Measurements from ENCODE around the gene RAPGEF1.
"Not testable (repeated sequence)": the region's sequence is repeated elsewhere in the genome, so short reads cannot be mapped to it uniquely, and the experiment has no call there.

The RAPGEF1 gene

DNA sequence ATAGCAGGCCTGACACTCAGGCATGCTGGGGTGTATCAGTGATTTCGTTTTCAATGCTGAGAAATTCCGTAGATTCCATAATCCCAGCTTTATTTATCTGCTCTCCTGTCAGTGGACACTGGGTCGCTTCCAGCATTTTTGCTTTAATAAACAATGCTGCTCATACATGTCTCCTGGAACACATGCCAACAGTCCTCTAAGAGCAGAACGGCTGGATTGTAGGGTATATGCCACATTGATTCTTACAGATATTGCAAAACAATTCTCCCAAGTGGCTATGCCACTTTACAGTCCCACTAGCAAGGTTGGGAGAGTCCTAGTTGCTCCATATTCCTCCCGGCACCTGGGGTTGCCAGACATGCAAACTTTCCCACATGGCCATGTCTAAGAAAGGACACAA, 81.9 kb downstream of the RAPGEF1 start:
- peaks cover 55% of the 10 kb centered on the region for H3K4me1 ChIP-seq (ENCODE audit: control insufficient read depth, insufficient read depth, low read length)
- no peaks in the 10 kb centered on the region for H3K9me3 ChIP-seq (ENCODE audit: control insufficient read depth, insufficient read depth, low read depth, low read length)
- no peak overlapping the region for H3K4me3 ChIP-seq (ENCODE audit: low read depth, low read length)
- 0 out of 2 replicates have a peak, but pooled peaks cover 3% of the 10 kb centered on the region for H3K36me3 ChIP-seq (ENCODE audit: control insufficient read depth, insufficient read depth, low read length)
- H3K27me3 ChIP-seq (ENCODE audit: control insufficient read depth, insufficient read depth, low read length) = no peaks in the 10 kb centered on the region
- H3K9ac ChIP-seq (ENCODE audit: low read length) = no peak overlapping the region
- no peak overlapping the region for H3K27ac ChIP-seq (ENCODE audit: low read depth, low read length)

DNA sequence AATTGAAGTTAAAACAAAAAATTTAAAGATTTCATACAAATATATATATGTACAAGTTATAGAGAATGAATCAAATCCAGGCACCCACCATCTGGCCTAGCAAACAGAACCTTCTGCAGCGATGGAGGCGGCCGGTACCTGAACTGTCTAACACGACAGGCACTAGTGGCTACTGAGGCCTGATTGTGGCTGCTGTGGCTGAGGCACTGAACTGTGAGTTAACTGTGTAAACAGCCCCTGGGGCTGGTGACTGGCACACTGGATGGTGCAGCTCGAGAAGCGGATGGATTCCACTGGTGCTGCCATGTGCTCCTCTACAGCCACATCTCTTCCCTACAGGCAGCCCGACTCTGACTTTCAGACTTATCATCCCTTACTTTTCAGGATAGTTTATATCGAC, 82.4 kb downstream of the RAPGEF1 start:
- Histone ChIP-seq H3K4me3 (ENCODE audit: low read depth, low read length) (no peak overlapping the region), H3K36me3 (ENCODE audit: control insufficient read depth, insufficient read depth, low read length) (0 out of 2 replicates have a peak, but pooled peaks cover 3% of the 10 kb centered on the region), H3K27ac (ENCODE audit: low read depth, low read length) (no peak overlapping the region), H3K4me1 (ENCODE audit: control insufficient read depth, insufficient read depth, low read length) (peaks cover 55% of the 10 kb centered on the region), H3K9ac (ENCODE audit: low read length) (no peak overlapping the region), H3K27me3 (ENCODE audit: control insufficient read depth, insufficient read depth, low read length) (no peaks in the 10 kb centered on the region), H3K9me3 (ENCODE audit: control insufficient read depth, insufficient read depth, low read depth, low read length) (no peaks in the 10 kb centered on the region)

DNA sequence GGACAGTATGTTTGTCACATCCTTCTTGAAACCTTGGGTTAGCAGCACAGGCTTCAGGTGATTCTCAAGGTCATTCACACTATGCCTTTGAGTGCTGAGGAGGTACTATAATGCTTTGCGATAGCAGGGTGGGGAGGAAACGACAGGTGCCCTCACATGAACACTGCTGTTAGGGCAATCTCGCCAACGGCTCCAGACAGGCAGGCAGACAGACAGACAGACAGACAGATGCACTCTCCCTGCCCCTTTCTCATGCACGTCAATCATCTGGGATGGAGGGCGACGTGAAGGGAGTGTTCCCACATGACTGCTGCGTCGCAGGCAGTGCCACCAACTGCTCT, 82.9 kb downstream of the RAPGEF1 start:
- Histone ChIP-seq H3K36me3 (ENCODE audit: control insufficient read depth, insufficient read depth, low read length) (0 out of 2 replicates have a peak, but pooled peaks cover 3% of the 10 kb centered on the region), H3K9ac (ENCODE audit: low read length) (no peak overlapping the region), H3K27ac (ENCODE audit: low read depth, low read length) (no peak overlapping the region), H3K4me1 (ENCODE audit: control insufficient read depth, insufficient read depth, low read length) (peaks cover 52% of the 10 kb centered on the region), H3K4me3 (ENCODE audit: low read depth, low read length) (no peak overlapping the region), H3K27me3 (ENCODE audit: control insufficient read depth, insufficient read depth, low read length) (no peaks in the 10 kb centered on the region), H3K9me3 (ENCODE audit: control insufficient read depth, insufficient read depth, low read depth, low read length) (no peaks in the 10 kb centered on the region)

DNA sequence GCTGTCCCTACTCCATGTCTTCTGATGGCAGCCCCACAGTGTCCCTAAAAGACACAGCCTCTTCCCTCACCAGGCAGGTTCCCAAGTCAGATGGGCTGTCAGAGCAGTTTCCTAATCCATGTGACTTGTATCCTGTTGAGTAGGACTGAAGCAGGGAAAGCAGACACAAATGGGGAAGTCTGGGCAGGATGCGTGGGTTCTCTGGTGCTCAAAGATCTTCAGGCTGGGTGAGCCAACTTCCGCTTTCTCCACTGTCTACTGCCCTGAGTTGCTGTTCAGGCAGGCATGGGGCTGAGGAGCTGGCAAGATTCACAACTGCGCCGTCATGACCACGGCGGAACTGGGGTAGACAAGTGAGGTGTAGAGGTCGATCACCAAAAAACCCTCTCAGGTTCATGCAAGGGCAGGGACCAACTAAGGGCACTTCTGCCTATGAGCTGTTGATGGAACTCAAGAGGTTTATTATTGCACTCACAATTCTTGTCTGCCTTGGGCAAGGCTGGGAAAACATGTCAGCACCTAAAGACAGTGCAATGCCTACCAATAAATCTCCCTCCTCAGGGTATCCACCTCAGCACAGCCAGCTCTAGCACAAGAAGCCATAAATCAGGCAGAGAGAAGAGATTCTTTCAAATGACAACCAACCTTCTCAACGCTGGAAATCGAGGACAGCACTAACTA, 83.4 kb downstream of the RAPGEF1 start:
- Histone ChIP-seq H3K36me3 (ENCODE audit: control insufficient read depth, insufficient read depth, low read length) (0 out of 2 replicates have a peak, but pooled peaks cover 3% of the 10 kb centered on the region), H3K9ac (ENCODE audit: low read length) (no peak overlapping the region), H3K27me3 (ENCODE audit: control insufficient read depth, insufficient read depth, low read length) (no peaks in the 10 kb centered on the region), H3K27ac (ENCODE audit: low read depth, low read length) (no peak overlapping the region), H3K4me1 (ENCODE audit: control insufficient read depth, insufficient read depth, low read length) (peaks cover 48% of the 10 kb centered on the region), H3K9me3 (ENCODE audit: control insufficient read depth, insufficient read depth, low read depth, low read length) (no peaks in the 10 kb centered on the region), H3K4me3 (ENCODE audit: low read depth, low read length) (no peak overlapping the region)

DNA sequence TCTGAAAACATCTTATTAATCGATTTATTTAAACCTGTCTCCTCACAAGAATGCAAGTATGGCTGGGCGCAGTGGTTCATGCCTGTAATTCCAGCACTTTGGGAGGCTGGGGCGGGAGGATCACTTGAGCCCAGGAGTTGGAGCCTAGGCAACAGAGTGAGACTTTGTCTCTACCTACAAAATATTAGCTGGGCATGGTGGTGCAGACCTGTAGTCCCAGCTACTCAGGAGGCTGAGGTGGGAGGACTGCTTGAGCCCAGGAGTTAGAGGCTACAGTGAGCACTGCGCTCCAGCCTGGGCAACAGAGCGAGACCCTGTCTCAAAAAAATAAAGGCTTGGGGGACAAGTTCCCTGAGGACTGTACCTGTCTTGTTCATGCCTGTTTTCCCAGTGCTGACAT, 85.5 kb downstream of the RAPGEF1 start:
- H3K27me3 ChIP-seq (ENCODE audit: control insufficient read depth, insufficient read depth, low read length); H3K27ac ChIP-seq (ENCODE audit: low read depth, low read length); H3K9me3 ChIP-seq (ENCODE audit: control insufficient read depth, insufficient read depth, low read depth, low read length); H3K4me3 ChIP-seq (ENCODE audit: low read depth, low read length); H3K9ac ChIP-seq (ENCODE audit: low read length): not testable (repeated sequence)
- Histone ChIP-seq H3K36me3 (ENCODE audit: control insufficient read depth, insufficient read depth, low read length) (peaks cover 15% of the 10 kb centered on the region), H3K4me1 (ENCODE audit: control insufficient read depth, insufficient read depth, low read length) (peaks cover 29% of the 10 kb centered on the region)

DNA sequence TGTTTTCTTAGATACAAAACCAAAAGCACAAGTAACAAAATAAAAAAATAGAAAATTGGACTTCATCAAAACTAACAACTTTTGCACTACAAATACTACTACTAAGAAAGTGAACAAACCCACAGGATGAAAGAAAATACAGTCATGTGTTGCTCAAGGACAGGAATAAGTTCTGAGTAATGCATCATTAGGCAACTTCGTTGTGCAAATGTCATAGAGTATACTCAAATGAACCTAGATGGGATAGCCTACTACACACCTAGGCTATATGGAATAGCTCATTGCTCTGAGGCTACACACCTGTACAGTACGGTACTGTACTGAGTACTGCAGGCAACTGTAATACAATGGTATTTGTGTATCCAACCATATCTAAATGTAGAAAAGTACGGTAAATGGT, 88.3 kb downstream of the RAPGEF1 start:
- peaks cover 21% of the 10 kb centered on the region for H3K36me3 ChIP-seq (ENCODE audit: control insufficient read depth, insufficient read depth, low read length)
- no peak overlapping the region for H3K27ac ChIP-seq (ENCODE audit: low read depth, low read length)

DNA sequence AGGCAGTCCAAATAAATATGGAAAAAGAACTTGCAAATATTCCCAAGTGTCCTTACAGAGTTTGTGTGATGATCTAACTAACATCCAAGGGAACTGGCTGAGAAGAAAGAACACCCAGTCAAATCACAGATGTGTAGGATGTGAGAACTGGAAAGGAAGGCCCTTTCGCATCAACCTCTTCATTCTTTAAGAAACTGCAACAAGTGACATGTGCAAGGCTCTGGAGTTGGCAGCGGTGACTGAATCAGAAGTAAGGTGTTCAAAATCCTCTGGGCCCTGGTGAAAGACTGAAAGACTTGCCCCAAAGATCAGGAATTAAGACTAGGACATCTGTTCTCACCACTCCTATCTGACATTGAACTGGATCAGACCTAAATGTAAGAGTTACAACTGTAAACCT, 88.7 kb downstream of the RAPGEF1 start:
- no peak overlapping the region for H3K9ac ChIP-seq (ENCODE audit: low read length)

More for the DNA sequence above, 88.3 kb downstream of the RAPGEF1 start:
- Histone ChIP-seq H3K4me1 (ENCODE audit: control insufficient read depth, insufficient read depth, low read length) (peaks cover 26% of the 10 kb centered on the region), H3K4me3 (ENCODE audit: low read depth, low read length) (no peak overlapping the region), H3K9me3 (ENCODE audit: control insufficient read depth, insufficient read depth, low read depth, low read length) (no peaks in the 10 kb centered on the region), H3K9ac (ENCODE audit: low read length) (no peak overlapping the region), H3K27me3 (ENCODE audit: control insufficient read depth, insufficient read depth, low read length) (no peaks in the 10 kb centered on the region)

DNA sequence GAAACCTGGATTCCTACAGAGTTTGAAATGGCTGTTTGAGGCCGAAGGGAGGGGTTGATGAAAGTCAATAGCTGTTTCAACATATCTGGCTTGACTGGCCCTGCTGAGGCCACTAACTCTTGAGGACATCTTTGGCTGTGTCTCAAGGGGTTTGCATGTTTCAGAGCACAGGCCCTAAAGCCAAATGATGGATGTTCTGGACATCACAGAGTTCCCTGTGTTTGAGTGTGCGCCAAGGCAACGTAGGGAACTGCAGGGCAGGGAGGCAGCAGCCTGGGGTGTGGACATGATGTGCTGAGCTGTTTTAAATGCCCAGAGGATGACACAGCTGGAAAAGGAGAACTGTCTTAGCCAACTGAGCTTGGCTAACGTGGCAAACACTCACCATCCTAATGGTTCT, 89.6 kb downstream of the RAPGEF1 start:
- peaks cover 25% of the 10 kb centered on the region for H3K36me3 ChIP-seq (ENCODE audit: control insufficient read depth, insufficient read depth, low read length)
- H3K4me3 ChIP-seq (ENCODE audit: low read depth, low read length) = no peak overlapping the region
- H3K4me1 ChIP-seq (ENCODE audit: control insufficient read depth, insufficient read depth, low read length) = peaks cover 30% of the 10 kb centered on the region
- no peaks in the 10 kb centered on the region for H3K9me3 ChIP-seq (ENCODE audit: control insufficient read depth, insufficient read depth, low read depth, low read length)
- no peak overlapping the region for H3K27ac ChIP-seq (ENCODE audit: low read depth, low read length)
- H3K9ac ChIP-seq (ENCODE audit: low read length) = no peak overlapping the region
- no peaks in the 10 kb centered on the region for H3K27me3 ChIP-seq (ENCODE audit: control insufficient read depth, insufficient read depth, low read length)

More for the DNA sequence above, 88.7 kb downstream of the RAPGEF1 start:
- H3K9me3 ChIP-seq (ENCODE audit: control insufficient read depth, insufficient read depth, low read depth, low read length) = no peaks in the 10 kb centered on the region
- H3K36me3 ChIP-seq (ENCODE audit: control insufficient read depth, insufficient read depth, low read length) = peaks cover 18% of the 10 kb centered on the region
- no peaks in the 10 kb centered on the region for H3K27me3 ChIP-seq (ENCODE audit: control insufficient read depth, insufficient read depth, low read length)
- H3K27ac ChIP-seq (ENCODE audit: low read depth, low read length) = no peak overlapping the region
- no peak overlapping the region for H3K4me3 ChIP-seq (ENCODE audit: low read depth, low read length)
- H3K4me1 ChIP-seq (ENCODE audit: control insufficient read depth, insufficient read depth, low read length) = peaks cover 26% of the 10 kb centered on the region

DNA sequence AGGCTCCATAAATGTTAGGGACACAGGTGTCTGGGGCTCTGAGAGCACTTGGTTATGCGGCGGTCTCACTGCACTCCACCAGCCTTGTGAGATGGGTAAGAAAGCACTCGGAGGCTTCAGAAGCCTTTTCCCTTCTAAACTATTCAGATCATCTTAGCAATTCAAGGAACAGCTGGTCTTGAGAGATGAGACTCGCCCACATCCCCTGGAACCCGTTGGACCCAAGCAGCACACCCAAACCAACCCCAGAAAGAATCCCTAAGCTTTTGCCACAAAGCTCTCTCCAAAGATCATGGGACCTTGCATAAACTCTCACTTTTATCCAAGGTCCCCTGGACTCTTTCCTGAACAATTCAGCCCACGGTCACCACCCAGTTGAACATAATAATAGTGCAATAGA, 90.2 kb downstream of the RAPGEF1 start:
- H3K9me3 ChIP-seq (ENCODE audit: control insufficient read depth, insufficient read depth, low read depth, low read length) = no peaks in the 10 kb centered on the region
- peaks cover 28% of the 10 kb centered on the region for H3K36me3 ChIP-seq (ENCODE audit: control insufficient read depth, insufficient read depth, low read length)
- H3K4me1 ChIP-seq (ENCODE audit: control insufficient read depth, insufficient read depth, low read length) = peaks cover 27% of the 10 kb centered on the region; the same call in 1 of the 2 replicates
- H3K9ac ChIP-seq (ENCODE audit: low read length) = no peak overlapping the region
- no peak overlapping the region for H3K27ac ChIP-seq (ENCODE audit: low read depth, low read length)
- H3K4me3 ChIP-seq (ENCODE audit: low read depth, low read length) = no peak overlapping the region
- no peaks in the 10 kb centered on the region for H3K27me3 ChIP-seq (ENCODE audit: control insufficient read depth, insufficient read depth, low read length)

DNA sequence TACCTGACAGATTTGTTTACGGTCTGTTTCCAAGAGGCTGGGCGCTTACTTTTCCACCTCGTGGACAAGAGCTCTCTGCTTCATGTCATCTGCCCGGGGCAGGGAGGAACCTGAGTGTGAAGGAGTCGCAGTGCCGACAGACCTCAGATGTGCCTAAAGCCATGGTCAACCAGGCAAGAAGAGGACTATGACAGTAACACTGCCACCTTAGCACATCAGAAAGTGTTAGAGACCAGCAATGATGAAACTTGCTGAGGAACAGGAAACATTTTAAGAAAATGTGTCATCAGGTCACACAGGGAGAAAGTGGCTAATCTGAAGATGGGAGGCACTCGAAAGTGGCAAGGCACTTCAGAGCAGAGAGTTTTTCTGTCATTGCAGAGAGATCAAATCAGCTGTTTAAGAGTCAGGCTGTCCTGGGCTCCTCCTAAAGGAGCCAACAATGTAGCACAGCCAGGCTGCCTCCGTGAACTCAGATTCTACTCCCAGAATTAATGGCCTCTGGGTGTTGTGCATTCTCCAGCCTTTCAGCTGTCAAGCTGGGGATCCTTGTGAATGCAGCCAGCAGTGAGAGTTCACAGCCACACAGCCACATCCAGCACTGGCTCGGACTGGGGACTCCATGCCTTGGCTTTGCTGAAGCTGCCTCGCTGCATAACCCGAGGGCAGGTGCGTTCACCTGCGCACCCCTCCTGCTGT, 94.6 kb downstream of the RAPGEF1 start:
- Histone ChIP-seq H3K27me3 (ENCODE audit: control insufficient read depth, insufficient read depth, low read length) (no peaks in the 10 kb centered on the region), H3K27ac (ENCODE audit: low read depth, low read length) (no peak overlapping the region), H3K36me3 (ENCODE audit: control insufficient read depth, insufficient read depth, low read length) (peaks cover 39% of the 10 kb centered on the region), H3K4me1 (ENCODE audit: control insufficient read depth, insufficient read depth, low read length) (peaks cover 51% of the 10 kb centered on the region), H3K9me3 (ENCODE audit: control insufficient read depth, insufficient read depth, low read depth, low read length) (no peaks in the 10 kb centered on the region), H3K9ac (ENCODE audit: low read length) (no peak overlapping the region), H3K4me3 (ENCODE audit: low read depth, low read length) (no peak overlapping the region)

DNA sequence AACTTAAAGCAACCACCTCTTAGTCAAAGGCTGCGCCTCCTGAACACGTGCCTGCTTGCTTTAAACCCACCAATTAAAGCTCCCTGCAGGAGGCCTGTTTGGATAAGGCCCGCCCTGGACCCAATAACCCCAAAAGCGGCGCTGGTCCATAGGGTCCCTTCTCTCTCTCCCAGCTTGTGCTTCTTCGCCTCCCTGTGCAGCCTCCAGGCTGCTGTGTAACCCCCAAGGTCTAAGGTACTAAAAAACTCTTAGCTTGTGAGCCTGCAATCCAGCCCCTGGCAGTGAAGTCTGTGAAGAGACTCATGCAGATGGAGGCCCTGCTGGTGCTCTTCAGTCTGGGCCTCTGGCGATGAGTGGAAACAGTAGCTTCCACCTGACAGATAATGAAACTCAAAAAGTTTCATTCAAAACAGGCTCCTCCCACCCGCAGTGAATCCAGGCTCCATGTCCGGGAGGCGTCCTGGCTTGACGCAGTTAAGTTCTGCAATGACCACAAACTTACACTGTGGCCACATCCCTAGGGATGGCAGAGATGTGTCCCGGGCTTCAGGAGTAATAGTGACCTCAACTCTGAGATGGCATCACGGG, 97.3 kb downstream of the RAPGEF1 start:
- Histone ChIP-seq H3K9me3 (ENCODE audit: control insufficient read depth, insufficient read depth, low read depth, low read length) (no peaks in the 10 kb centered on the region), H3K27me3 (ENCODE audit: control insufficient read depth, insufficient read depth, low read length) (no peaks in the 10 kb centered on the region), H3K27ac (ENCODE audit: low read depth, low read length) (no peak overlapping the region), H3K4me1 (ENCODE audit: control insufficient read depth, insufficient read depth, low read length) (peaks cover 46% of the 10 kb centered on the region), H3K9ac (ENCODE audit: low read length) (no peak overlapping the region), H3K4me3 (ENCODE audit: low read depth, low read length) (no peak overlapping the region), H3K36me3 (ENCODE audit: control insufficient read depth, insufficient read depth, low read length) (peaks cover 46% of the 10 kb centered on the region)

Data from HUES6 (cell line).